K562 (cell line): Measurements from ENCODE around the gene PEX3. TPM values are rescaled to one million over a fixed set of nuclear protein-coding genes. Genes with fewer than 3 reads are reported as not detected.

ENCODE experiments used
- GTF2E2 ChIP-seq: fragments of 200-800 bp; sonication (Bioruptor generic); IDR thresholded peaks from 2 replicates; pipeline ENCODE4 v1.6.1; 2016; ENCODE audit warnings: missing genetic modification characterization, missing compliant biosample characterization
- HMGXB4 ChIP-seq: sonication (generic); formaldehyde crosslinking; IDR thresholded peaks from 2 replicates; pipeline ENCODE4 v1.8.1; 2023; ENCODE audit warnings: mild to moderate bottlenecking, missing genetic modification reagents
- RAD21 ChIP-seq, 2 experiments: fragments of 250-450 bp in 1 of 2; fragments of 450-650 bp in 1 of 2; sonication (Bioruptor Pico) in 1 of 2; formaldehyde crosslinking in 1 of 2; IDR thresholded peaks in 1 of 2; conservative IDR thresholded peaks in 1 of 2; 2 replicates each; pipeline versions ENCODE4 v1.4.0 to v1.8.0; 2020 to 2022; ENCODE audit warnings: mild to moderate bottlenecking in 2 of 2, moderate library complexity in 1 of 2
- ZNF512 ChIP-seq: IDR thresholded peaks from 2 replicates; pipeline ENCODE4 v1.6.1; 2016; ENCODE audit warnings: missing genetic modification characterization, missing compliant biosample characterization
- ZNF75A ChIP-seq: fragments of 450-650 bp; formaldehyde crosslinking; IDR thresholded peaks from 2 replicates; pipeline ENCODE4 v1.4.0; 2020; ENCODE audit warnings: mild to moderate bottlenecking
- polyA plus RNA-seq, 8 experiments: library from polyadenylated mRNA; depleted of rRNA in 4 of 8; stranded (reverse) in 5 of 8; unstranded in 3 of 8; fragments of >200 nt; fragmentation: Nextera tagmentation in 2 of 8; fragmentation: Illumina TruSeq in 1 of 8; extraction: Ambion mirVana in 2 of 8; extraction: Trizol in 1 of 8; gene quantifications; 2 replicates each; pipeline versions ENCODE4 v1.2.1 to v1.2.3, GENCODE V29; 2011 to 2014; ENCODE audit warnings: inconsistent platforms in 1 of 8, missing spikeins in 1 of 8
- total RNA-seq, 7 experiments: library from RNA; depleted of rRNA in 6 of 7; stranded (reverse); fragments of >200 nt in 6 of 7; fragmentation: Illumina TruSeq in 2 of 7; extraction: Trizol in 2 of 7; gene quantifications; 2 replicates each; pipeline versions ENCODE4 v1.2.1 to v1.2.3, GENCODE V29; 2011 to 2021; ENCODE audit warnings: low replicate concordance in 1 of 7
- TF ChIP-seq, protein P1 (sequence below), 2 experiments: fragments of 450-650 bp in 1 of 2; sonication (generic) in 1 of 2; formaldehyde crosslinking in 1 of 2; IDR thresholded peaks; 2 replicates each; pipeline versions ENCODE4 v1.7.1 to v1.9.0; 2016 to 2022; ENCODE audit warnings: inconsistent platforms in 1 of 2, mild to moderate bottlenecking in 1 of 2, missing genetic modification reagents in 1 of 2
- TF ChIP-seq, protein P2 (sequence below), 3 experiments: IDR thresholded peaks in 2 of 3; conservative IDR thresholded peaks in 1 of 3; 2 replicates each; pipeline ENCODE4 v1.5.1; 2011 to 2012; ENCODE audit warnings: low read length in 3 of 3, mild to moderate bottlenecking in 3 of 3, control low read depth in 2 of 3, improper control_type of control experiment in 1 of 3, inconsistent platforms in 1 of 3, low read depth in 1 of 3, mixed read lengths in 1 of 3, moderate library complexity in 1 of 3; ENCODE audit not compliant: insufficient read depth in 2 of 3

The PEX3 gene
- total and polyA plus RNA-seq, 9 of the 15 experiments (the other 6 are each of a cell fraction or from before 2014, with no cell fraction given), result 17.3 to 69.6 (median 32.7) TPM

DNA sequence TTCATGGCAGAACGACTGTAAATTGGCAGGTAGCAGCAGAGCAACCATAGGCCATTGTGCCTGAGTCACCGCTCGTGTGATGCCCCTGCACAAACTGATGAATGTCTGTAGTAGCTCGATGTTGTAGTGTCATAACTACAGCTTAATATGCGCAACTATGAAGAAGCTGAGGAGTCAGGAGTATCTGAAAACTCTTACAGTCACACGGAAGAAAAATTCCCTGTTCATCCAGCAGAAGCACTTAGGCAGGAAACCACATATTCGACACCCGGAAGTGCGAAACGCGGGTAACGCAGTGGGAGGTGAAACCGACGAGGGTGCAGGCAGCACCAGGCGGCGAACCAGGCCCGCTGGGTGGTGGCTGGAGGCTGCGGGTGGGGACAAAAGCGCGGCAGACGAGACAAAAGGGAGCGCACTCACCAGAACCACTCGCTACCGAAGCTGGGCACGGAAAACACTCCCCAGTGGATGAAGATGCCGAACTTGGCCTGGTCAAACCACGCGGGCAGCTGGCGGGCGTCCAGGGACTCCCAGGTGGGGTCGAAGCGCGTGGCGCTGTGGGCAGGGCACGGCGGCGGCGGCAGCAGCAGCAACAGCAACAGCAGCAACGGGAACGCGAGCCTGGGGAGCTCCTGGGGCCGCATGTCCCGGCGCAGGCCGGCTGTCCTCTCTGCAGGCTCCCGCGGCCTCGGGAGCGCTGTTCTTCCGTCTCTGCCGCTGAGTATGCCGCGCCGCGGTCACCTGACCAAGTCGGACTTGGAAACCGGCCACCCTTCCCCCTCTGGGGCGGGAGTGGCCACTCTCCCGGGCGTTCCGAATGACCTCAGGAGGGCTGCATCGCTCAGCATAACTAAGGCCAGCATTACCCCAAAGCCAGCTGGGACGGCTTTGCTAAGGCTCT is 60.6 kb downstream of the PEX3 start, which contains the start of gene FUCA2 (continued):
- TF ChIP-seq, protein P1, sequence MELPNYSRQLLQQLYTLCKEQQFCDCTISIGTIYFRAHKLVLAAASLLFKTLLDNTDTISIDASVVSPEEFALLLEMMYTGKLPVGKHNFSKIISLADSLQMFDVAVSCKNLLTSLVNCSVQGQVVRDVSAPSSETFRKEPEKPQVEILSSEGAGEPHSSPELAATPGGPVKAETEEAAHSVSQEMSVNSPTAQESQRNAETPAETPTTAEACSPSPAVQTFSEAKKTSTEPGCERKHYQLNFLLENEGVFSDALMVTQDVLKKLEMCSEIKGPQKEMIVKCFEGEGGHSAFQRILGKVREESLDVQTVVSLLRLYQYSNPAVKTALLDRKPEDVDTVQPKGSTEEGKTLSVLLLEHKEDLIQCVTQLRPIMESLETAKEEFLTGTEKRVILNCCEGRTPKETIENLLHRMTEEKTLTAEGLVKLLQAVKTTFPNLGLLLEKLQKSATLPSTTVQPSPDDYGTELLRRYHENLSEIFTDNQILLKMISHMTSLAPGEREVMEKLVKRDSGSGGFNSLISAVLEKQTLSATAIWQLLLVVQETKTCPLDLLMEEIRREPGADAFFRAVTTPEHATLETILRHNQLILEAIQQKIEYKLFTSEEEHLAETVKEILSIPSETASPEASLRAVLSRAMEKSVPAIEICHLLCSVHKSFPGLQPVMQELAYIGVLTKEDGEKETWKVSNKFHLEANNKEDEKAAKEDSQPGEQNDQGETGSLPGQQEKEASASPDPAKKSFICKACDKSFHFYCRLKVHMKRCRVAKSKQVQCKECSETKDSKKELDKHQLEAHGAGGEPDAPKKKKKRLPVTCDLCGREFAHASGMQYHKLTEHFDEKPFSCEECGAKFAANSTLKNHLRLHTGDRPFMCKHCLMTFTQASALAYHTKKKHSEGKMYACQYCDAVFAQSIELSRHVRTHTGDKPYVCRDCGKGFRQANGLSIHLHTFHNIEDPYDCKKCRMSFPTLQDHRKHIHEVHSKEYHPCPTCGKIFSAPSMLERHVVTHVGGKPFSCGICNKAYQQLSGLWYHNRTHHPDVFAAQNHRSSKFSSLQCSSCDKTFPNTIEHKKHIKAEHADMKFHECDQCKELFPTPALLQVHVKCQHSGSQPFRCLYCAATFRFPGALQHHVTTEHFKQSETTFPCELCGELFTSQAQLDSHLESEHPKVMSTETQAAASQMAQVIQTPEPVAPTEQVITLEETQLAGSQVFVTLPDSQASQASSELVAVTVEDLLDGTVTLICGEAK (IDR thresholded peaks at IDR 0.05), result peak; percentile 80
- TF ChIP-seq, protein P1 (CRISPR knock-in tag; IDR thresholded peaks at IDR 0.05), result no peak
- TF ChIP-seq ZNF512 (tag), result no peak
- TF ChIP-seq HMGXB4 (CRISPR knock-in tag), result no peak; the same call in 1 of the 2 replicates
- 0 out of 2 replicates have a peak, but pooled peaks have one; percentile 25 for TF ChIP-seq ZNF75A (CRISPR knock-in tag)
- TF ChIP-seq GTF2E2, result no peak
- TF ChIP-seq RAD21 (CRISPR knock-in tag; conservative IDR thresholded peaks at IDR 0.05 in 1 of 2, IDR thresholded peaks at IDR 0.05 in 1 of 2), result no peak; a peak in 1 of 4 replicates
- TF ChIP-seq, protein P2, sequence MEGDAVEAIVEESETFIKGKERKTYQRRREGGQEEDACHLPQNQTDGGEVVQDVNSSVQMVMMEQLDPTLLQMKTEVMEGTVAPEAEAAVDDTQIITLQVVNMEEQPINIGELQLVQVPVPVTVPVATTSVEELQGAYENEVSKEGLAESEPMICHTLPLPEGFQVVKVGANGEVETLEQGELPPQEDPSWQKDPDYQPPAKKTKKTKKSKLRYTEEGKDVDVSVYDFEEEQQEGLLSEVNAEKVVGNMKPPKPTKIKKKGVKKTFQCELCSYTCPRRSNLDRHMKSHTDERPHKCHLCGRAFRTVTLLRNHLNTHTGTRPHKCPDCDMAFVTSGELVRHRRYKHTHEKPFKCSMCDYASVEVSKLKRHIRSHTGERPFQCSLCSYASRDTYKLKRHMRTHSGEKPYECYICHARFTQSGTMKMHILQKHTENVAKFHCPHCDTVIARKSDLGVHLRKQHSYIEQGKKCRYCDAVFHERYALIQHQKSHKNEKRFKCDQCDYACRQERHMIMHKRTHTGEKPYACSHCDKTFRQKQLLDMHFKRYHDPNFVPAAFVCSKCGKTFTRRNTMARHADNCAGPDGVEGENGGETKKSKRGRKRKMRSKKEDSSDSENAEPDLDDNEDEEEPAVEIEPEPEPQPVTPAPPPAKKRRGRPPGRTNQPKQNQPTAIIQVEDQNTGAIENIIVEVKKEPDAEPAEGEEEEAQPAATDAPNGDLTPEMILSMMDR (IDR thresholded peaks at IDR 0.05 in 2 of 3, conservative IDR thresholded peaks at IDR 0.05 in 1 of 3; ENCODE audit: insufficient read depth in 2 of 3, low read depth in 1 of 3, low read length in 3 of 3), result peak in 2 of 3 experiments; percentile 6 to 21; a peak in 3 of 6 replicates
